GM19239 (cell line): ENCODE data around the gene OTUB2.
A peak's percentile ranks its signal among the peaks of the same experiment; 100 is the strongest.

ENCODE experiments used
- DNase-seq: peaks from one replicate; pipeline ENCODE4 v3.0.0; 2011; ENCODE audit warnings: low spot score; ENCODE audit not compliant: insufficient read length
- FAIRE-seq: peaks from 2 replicates; lab custom pipeline; 2011; peaks lifted over from hg19 to GRCh38; lab: Jason Lieb, UNC

The OTUB2 gene

GRCh38 chr14:94026173-94026888 lies at the start of gene OTUB2:
Gene OTUB2, plus strand, starts transcription at chr14:94026340. Its CDS starts 198 bp downstream, at chr14:94026538.
- peak; percentile 99 for FAIRE-seq
- peak; percentile 99 for DNase-seq

DNA sequence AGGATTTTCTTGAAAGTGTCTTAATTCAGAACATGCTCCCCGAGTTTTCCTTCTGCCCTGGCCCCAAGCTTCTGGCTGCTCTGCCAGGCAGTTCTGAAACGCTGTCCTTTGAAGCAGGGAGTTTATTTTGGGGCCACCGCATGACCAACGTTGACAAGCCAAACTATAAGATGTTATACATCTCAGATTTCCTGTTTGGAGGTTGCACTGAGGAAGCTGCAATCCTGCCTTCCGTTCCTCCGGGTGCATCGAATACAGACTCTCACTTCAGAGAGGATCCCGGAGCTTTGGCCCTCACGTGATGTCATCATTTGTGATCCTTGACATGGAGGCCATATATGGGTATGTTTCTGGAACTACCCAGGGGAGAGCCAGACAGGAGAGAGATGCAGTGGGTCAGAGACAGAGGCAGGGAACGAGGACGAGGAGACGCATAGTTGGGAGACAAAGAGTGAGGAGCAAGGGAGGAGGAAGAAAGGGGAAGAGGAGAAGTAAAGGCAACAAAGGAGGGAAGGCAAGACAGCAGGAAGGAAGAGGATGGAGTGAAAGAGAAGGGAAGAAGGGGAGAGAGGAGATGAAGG lies 49.6 kb upstream of the OTUB2 start, which contains the start of gene ASB2:
Gene ASB2 (minus strand): TSS at position 94 of the 581 bp plus-strand sequence. CDS start 12,031 bp downstream, outside the sequence.
- FAIRE-seq (no peak), DNase-seq (no peak)

GRCh38 chr14:93977171-93977570 lies 49.0 kb upstream of the OTUB2 start:
- DNase-seq (no peak), FAIRE-seq (no peak)

- no peak for FAIRE-seq
Observed at GRCh38 chr14:93977790-93978581, 48.2 kb upstream of the OTUB2 start.

GRCh38 chr14:93978735-93979134 lies 47.4 kb upstream of the OTUB2 start:
- no peak for DNase-seq
- FAIRE-seq, result no peak

More at GRCh38 chr14:93977790-93978581, 48.2 kb upstream of the OTUB2 start:
- DNase-seq, result peak; percentile 50

DNA sequence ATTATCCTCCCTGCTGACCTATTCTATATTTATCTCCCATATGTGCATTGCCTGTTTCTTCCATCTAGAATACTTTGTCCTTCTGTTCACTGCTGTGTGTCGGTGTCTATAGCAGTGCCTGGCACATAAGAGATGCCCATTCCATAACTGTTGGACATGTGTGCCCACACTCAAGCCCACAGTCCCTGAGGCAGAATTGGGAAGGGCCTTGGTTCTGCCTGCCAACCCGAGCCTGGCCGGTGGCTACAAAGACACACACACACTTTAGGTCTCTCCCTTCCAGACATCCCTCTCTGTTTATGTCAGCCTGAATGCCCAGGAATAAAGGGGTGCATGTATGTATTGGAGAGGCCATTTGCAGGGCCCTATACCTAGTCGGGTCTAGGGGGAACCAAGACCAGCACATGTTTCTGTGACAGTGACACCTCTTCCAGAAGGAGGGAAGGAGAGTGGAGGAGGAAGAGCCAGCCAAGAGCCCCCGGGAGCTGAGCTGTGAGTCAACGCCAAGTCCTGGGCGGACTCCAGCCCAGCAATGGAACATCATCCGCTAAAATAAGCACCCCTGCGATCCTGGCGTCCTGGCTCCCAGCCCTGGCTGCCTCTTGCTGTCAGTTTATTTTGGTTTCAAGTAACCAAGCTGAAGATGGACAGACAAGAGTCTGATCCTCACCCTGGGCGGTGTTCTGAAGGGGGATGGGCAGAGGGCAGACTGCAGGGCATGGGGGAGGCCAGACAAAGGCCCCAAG lies 45.5 kb upstream of the OTUB2 start:
- no peak for DNase-seq
- FAIRE-seq, result peak; percentile 40

GRCh38 chr14:93981316-93982229 lies 44.6 kb upstream of the OTUB2 start:
- no peak for DNase-seq
- FAIRE-seq, result peak; percentile 72

DNA sequence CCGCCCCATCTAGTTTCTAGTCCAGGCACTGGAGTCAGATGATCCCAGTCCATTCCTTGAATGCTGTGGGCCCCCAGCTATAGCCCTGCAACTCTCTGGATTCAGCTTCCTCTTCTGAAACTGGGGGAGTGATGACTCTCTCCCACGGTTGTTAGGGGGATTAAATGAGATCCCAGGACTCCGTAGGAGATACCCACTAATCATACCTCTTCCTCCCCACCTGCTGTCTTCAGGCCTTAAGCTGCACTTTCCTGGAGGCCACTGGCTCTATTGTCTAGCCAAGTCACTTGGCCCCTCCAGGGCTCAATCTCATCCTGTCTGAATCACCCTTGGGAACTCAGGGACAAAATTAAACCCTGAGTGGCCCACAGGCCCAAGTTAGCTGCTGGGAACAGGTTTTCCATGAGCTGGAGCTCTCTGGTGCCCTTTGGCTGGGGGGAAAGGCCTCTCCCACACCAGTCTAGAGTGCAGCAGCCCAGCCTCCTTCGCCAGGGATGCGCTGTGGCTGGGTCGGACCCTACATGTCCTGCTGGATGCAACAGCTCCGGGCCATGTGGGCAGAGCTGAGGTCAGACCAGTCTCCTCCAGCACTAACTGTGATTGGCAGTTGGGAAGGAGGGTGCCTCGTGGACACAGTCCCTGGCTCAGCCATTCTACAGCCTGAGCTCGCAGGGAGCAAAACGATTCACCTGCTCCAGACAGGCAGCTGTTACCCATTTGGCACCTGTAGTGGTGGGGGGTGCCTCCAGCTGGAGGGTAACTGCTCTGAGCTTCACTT lies 43.7 kb upstream of the OTUB2 start:
- no peak for DNase-seq
- no peak for FAIRE-seq

DNA sequence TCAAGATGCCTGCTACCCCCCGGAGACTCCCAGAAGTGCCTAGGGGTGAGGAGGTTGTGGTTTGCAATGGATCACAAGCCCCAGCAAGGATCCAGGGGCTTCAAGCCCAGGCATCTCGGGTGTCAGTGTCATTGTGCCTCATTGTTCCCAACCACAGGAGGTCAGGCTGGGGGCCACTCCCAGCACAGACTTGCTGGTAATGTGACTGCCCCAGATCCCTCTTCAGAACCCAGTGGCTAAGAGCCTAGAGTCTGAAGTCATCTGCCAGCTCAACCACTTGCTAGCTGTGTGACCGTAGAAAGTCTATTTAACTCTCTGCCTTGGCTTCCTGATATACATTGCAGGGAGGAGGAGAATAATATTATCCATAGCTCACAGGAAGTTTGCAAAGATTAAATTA lies 42.1 kb upstream of the OTUB2 start:
- DNase-seq (no peak), FAIRE-seq (no peak)

DNA sequence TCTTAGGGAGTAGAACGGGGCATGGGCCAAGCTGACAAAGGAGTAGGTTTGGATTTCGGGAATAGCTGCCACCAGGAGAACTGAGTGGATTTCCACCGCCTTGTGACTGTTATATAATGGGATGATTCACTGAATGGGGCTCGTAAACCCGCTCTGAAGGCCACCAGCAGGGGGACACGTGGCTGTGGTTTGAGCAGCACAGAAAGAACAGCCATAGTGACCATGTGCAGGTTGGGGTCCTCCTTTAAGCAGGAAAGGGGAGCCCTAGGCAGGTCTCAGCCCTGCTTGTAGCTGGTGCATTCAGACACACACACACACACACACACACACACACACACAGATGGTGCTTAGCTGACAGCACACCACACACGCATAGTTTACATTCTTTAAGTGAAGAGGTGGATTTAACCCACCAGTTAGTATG lies 41.1 kb upstream of the OTUB2 start:
- no peak for FAIRE-seq

GRCh38 chr14:93986955-93987354 lies 39.2 kb upstream of the OTUB2 start:
- no peak for FAIRE-seq

More for the DNA sequence above, 41.1 kb upstream of the OTUB2 start:
- no peak for DNase-seq

DNA sequence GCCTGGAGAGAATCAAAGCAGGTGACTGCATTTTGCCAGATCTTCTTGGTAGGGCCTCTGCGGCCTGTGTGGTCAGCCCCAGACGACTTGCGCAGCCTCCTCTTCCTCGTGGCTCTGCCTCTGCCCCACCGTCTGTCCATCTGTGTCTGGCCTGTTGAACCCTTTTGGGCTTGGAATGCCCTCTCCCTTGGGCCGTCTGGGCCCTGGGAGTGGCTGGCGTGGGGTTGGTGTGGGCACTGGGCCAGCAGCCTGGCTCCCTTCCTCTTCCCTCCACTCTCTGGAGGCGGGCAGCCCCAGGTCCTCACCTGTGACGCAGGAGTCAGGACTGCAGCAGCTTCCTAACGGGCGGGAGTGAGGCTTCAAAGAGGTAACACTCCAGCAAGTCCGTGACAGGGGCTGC lies 38.8 kb upstream of the OTUB2 start:
- FAIRE-seq (no peak), DNase-seq (no peak)

More at GRCh38 chr14:93986955-93987354, 39.2 kb upstream of the OTUB2 start:
- DNase-seq, result no peak

GRCh38 chr14:93987815-93988476 lies 38.2 kb upstream of the OTUB2 start:
- DNase-seq (no peak), FAIRE-seq (no peak)

- DNase-seq (no peak), FAIRE-seq (peak; percentile 52)
Observed at GRCh38 chr14:93989939-93990338, 36.2 kb upstream of the OTUB2 start.

GRCh38 chr14:93991212-93991611 lies 34.9 kb upstream of the OTUB2 start:
- DNase-seq, result no peak
- no peak for FAIRE-seq

GRCh38 chr14:93991649-93992048 lies 34.5 kb upstream of the OTUB2 start:
- FAIRE-seq, result no peak
- no peak for DNase-seq

- FAIRE-seq (no peak), DNase-seq (no peak)
Observed at GRCh38 chr14:93993382-93993781, 32.8 kb upstream of the OTUB2 start.
